H9 (cell line): ENCODE results near the gene GALNT9. TPM values are rescaled to one million over a fixed set of nuclear protein-coding genes. Genes with fewer than 3 reads are reported as not detected.

Experiments
- DNase-seq: peaks from one replicate; pipeline ENCODE4 v3.0.0-alpha.2; 2017
- H2AFZ ChIP-seq: one replicate; pipeline ENCODE4 v1.6.1; 2013; ENCODE audit warnings: mild to moderate bottlenecking, low read length, control low read depth, moderate library complexity
- H2AK5ac ChIP-seq: 2 replicates; pipeline ENCODE4 v1.6.1; 2013; ENCODE audit warnings: low read length, control low read depth, mixed read lengths; ENCODE audit not compliant: insufficient read length
- H2BK120ac ChIP-seq: one replicate; pipeline ENCODE4 v1.6.1; 2013; ENCODE audit warnings: low read depth, mild to moderate bottlenecking, low read length, control low read depth, inconsistent platforms; ENCODE audit not compliant: poor library complexity, severe bottlenecking
- H2BK12ac ChIP-seq: 2 replicates; pipeline ENCODE4 v1.6.1; 2013; ENCODE audit warnings: low read length, control low read depth, mixed read lengths, low read depth; ENCODE audit not compliant: insufficient read length
- H2BK15ac ChIP-seq: 2 replicates; pipeline ENCODE4 v1.6.1; 2013; ENCODE audit warnings: low read depth, low read length, control low read depth
- H2BK20ac ChIP-seq: one replicate; pipeline ENCODE4 v1.6.1; 2013; ENCODE audit warnings: low read depth, mild to moderate bottlenecking, low read length, control low read depth, inconsistent platforms; ENCODE audit not compliant: poor library complexity, severe bottlenecking
- H2BK5ac ChIP-seq: 2 replicates; pipeline ENCODE4 v1.6.1; 2013; ENCODE audit warnings: low read length, control low read depth, mixed read lengths; ENCODE audit not compliant: insufficient read length
- H3K14ac ChIP-seq: 2 replicates; pipeline ENCODE4 v1.6.1; 2013; ENCODE audit warnings: low read length, control low read depth; ENCODE audit not compliant: insufficient read depth
- H3K18ac ChIP-seq: 2 replicates; pipeline ENCODE4 v1.6.1; 2013; ENCODE audit warnings: low read depth, mild to moderate bottlenecking, mixed read lengths, low read length, control low read depth; ENCODE audit not compliant: insufficient read length
- H3K23ac ChIP-seq: 2 replicates; pipeline ENCODE4 v1.6.1; 2013; ENCODE audit warnings: low read length, control low read depth, mixed read lengths, low read depth; ENCODE audit not compliant: insufficient read length
- H3K23me2 ChIP-seq: 2 replicates; pipeline ENCODE4 v1.6.1; 2013; ENCODE audit warnings: low read depth, mild to moderate bottlenecking, mixed read lengths, low read length, control low read depth; ENCODE audit not compliant: insufficient read length, poor library complexity, severe bottlenecking
- H3K27ac ChIP-seq: 2 replicates; pipeline ENCODE4 v1.5.1; 2013; ENCODE audit warnings: low read length, control low read depth, mixed read lengths, low read depth; ENCODE audit not compliant: insufficient read length
- H3K27me3 ChIP-seq: 2 replicates; pipeline ENCODE4 v1.6.1; 2013; ENCODE audit warnings: low read length, control low read depth, inconsistent platforms; ENCODE audit not compliant: insufficient read depth
- H3K4ac ChIP-seq: 2 replicates; pipeline ENCODE4 v1.6.1; 2013; ENCODE audit warnings: low read depth, mild to moderate bottlenecking, control low read depth, inconsistent platforms, low read length, moderate library complexity
- H3K4me1 ChIP-seq: 2 replicates; pipeline ENCODE4 v1.6.1; 2013; ENCODE audit warnings: low read length, control low read depth, inconsistent platforms; ENCODE audit not compliant: insufficient read depth
- H3K4me2 ChIP-seq: 2 replicates; pipeline ENCODE4 v1.6.1; 2013; ENCODE audit warnings: low read length, control low read depth, mixed read lengths; ENCODE audit not compliant: insufficient read length, insufficient read depth
- H3K56ac ChIP-seq: 2 replicates; pipeline ENCODE4 v1.6.1; 2013; ENCODE audit warnings: low read depth, mild to moderate bottlenecking, mixed read lengths, low read length, control low read depth; ENCODE audit not compliant: insufficient read length
- H3K79me1 ChIP-seq: 2 replicates; pipeline ENCODE4 v1.6.1; 2013; ENCODE audit warnings: low read depth, mild to moderate bottlenecking, moderate library complexity, low read length, control low read depth, inconsistent platforms; ENCODE audit not compliant: insufficient read depth, poor library complexity, severe bottlenecking
- H3K79me2 ChIP-seq: 2 replicates; pipeline ENCODE4 v1.6.1; 2013; ENCODE audit warnings: low read length, control low read depth, inconsistent platforms; ENCODE audit not compliant: insufficient read depth
- H3K9ac ChIP-seq: 2 replicates; pipeline ENCODE4 v1.6.1; 2013; ENCODE audit warnings: low read length, control low read depth, mixed read lengths; ENCODE audit not compliant: insufficient read length; ENCODE audit errors: extremely low read depth
- H3K9me3 ChIP-seq: one replicate; pipeline ENCODE4 v1.6.1; 2013; ENCODE audit warnings: low read depth, low read length, inconsistent platforms; ENCODE audit not compliant: control insufficient read depth
- H3T11ph ChIP-seq: one replicate; pipeline ENCODE4 v1.6.1; 2013; ENCODE audit warnings: mild to moderate bottlenecking, low read length, control low read depth, inconsistent platforms
- H4K20me1 ChIP-seq: one replicate; pipeline ENCODE4 v1.6.1; 2013; ENCODE audit not compliant: control insufficient read depth, insufficient read length, insufficient read depth
- H4K5ac ChIP-seq: 2 replicates; pipeline ENCODE4 v1.6.1; 2013; ENCODE audit warnings: low read depth, mild to moderate bottlenecking, mixed read lengths, low read length, control low read depth; ENCODE audit not compliant: insufficient read length
- H4K8ac ChIP-seq: replicated peaks from 2 replicates; pipeline ENCODE4 v1.6.1; 2013; ENCODE audit warnings: low read length, control low read depth, mixed read lengths, low read depth; ENCODE audit not compliant: insufficient read length
- H4K91ac ChIP-seq: 2 replicates; pipeline ENCODE4 v1.6.1; 2013; ENCODE audit warnings: low read depth, mild to moderate bottlenecking, moderate library complexity, mixed read lengths, low read length, control low read depth; ENCODE audit not compliant: insufficient read length
- H3K27ac Mint-ChIP-seq, 3 experiments: 2 replicates in 2 of 3; 3 replicates in 1 of 3; pipeline ENCODE4 v1.8.0; 2020 to 2021; ENCODE audit warnings: mixed read lengths in 3 of 3, mild to moderate bottlenecking in 1 of 3, moderate library complexity in 1 of 3
- H3K27me3 Mint-ChIP-seq: 2 replicates; pipeline ENCODE4 v1.8.0; 2021; ENCODE audit warnings: low read depth, mild to moderate bottlenecking, moderate library complexity, mixed read lengths
- H3K36me3 Mint-ChIP-seq, 3 experiments: 2 replicates in 2 of 3; 3 replicates in 1 of 3; pipeline ENCODE4 v1.8.0; 2020 to 2021; ENCODE audit warnings: low read depth in 3 of 3, mixed read lengths in 3 of 3; ENCODE audit not compliant: insufficient read depth in 1 of 3
- H3K4me1 Mint-ChIP-seq, 2 experiments: 2 replicates each; pipeline ENCODE4 v1.8.0; 2020; ENCODE audit warnings: mixed read lengths in 2 of 2
- H3K4me3 Mint-ChIP-seq, 2 experiments: 2 replicates in 1 of 2; 3 replicates in 1 of 2; pipeline ENCODE4 v1.8.0; 2020 to 2021; ENCODE audit warnings: mild to moderate bottlenecking in 2 of 2, mixed read lengths in 2 of 2, moderate library complexity in 1 of 2
- H3K9me3 Mint-ChIP-seq, 2 experiments: 2 replicates in 1 of 2; 3 replicates in 1 of 2; pipeline ENCODE4 v1.8.0; 2020; ENCODE audit warnings: mild to moderate bottlenecking in 2 of 2, mixed read lengths in 2 of 2, moderate library complexity in 1 of 2
- WGBS: extraction: QIAGEN DNeasy Blood & Tissue Kit; methylation state at CpG from one replicate; pipeline ENCODE4 v1.1.7; 2013; ENCODE audit warnings: missing lambda C conversion rate, low lambda C conversion rate, mixed read lengths; ENCODE audit not compliant: insufficient read length; ENCODE audit errors: extremely low coverage; 5-methylcytosine and 5-hydroxymethylcytosine counted together
- total RNA-seq: library from RNA; stranded (reverse); gene quantifications from 2 replicates; pipeline ENCODE4 v1.2.1, GENCODE V29; 2021
- TF ChIP-seq, protein P1 (sequence below): fragments of 200-600 bp; sonication (generic); conservative IDR thresholded peaks from 3 replicates; pipeline ENCODE4 v1.8.0; 2021; ENCODE audit warnings: antibody characterized with exemption, mild to moderate bottlenecking

The GALNT9 gene
- total RNA-seq, 1 experiment from 2014 or later = 0.35 TPM

DNA sequence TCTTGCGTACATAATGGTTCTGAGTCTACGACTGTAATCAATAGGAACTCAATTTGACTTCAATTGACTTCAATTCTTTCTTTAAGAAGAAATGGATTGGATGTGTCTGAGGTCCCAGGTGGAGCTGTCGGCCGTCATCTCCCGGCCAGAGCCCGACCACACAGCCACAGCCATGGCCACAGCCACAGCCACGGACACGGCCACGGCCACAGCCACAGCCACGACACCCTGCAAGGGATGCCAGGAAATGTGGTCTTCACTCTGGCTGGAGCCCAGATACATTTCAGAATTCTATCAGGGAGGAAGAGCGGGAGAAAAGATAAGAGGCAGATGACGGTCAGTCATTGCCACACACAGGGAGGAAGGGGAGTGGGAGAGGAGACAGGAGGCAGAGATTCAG is 58.9 kb downstream of the GALNT9 start:
- peaks cover 5% of the 10 kb centered on the region for H4K20me1 ChIP-seq
- no peaks in the 10 kb centered on the region for H3K9me3 ChIP-seq
- no peak overlapping the region for H3K4ac ChIP-seq
- Mint-ChIP-seq H3K4me1 (peaks cover 12 to 20% of the 10 kb centered on the region in 2 experiments), H3K9me3 (no peaks in the 10 kb centered on the region), H3K27ac (no peak overlapping the region), H3K4me3 (no peak overlapping the region), H3K27me3 (peaks cover 40% of the 10 kb centered on the region), H3K36me3 (no peaks in the 10 kb centered on the region)
- no peak overlapping the region for H2BK20ac ChIP-seq
- H2AK5ac ChIP-seq = no peak overlapping the region
- H2BK15ac ChIP-seq = no peak overlapping the region
- no peak overlapping the region for H3K18ac ChIP-seq
- H3K4me2 ChIP-seq = no peak overlapping the region
- TF ChIP-seq, protein P1, sequence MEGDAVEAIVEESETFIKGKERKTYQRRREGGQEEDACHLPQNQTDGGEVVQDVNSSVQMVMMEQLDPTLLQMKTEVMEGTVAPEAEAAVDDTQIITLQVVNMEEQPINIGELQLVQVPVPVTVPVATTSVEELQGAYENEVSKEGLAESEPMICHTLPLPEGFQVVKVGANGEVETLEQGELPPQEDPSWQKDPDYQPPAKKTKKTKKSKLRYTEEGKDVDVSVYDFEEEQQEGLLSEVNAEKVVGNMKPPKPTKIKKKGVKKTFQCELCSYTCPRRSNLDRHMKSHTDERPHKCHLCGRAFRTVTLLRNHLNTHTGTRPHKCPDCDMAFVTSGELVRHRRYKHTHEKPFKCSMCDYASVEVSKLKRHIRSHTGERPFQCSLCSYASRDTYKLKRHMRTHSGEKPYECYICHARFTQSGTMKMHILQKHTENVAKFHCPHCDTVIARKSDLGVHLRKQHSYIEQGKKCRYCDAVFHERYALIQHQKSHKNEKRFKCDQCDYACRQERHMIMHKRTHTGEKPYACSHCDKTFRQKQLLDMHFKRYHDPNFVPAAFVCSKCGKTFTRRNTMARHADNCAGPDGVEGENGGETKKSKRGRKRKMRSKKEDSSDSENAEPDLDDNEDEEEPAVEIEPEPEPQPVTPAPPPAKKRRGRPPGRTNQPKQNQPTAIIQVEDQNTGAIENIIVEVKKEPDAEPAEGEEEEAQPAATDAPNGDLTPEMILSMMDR = no peak
- H4K8ac ChIP-seq = no peak overlapping the region
- whole genome bisulfite sequencing = no CpG with 5 or more reads among the region's 12 CpGs
- H3K27ac ChIP-seq = no peak overlapping the region
- no peaks in the 10 kb centered on the region for H3K79me1 ChIP-seq
- H3T11ph ChIP-seq = no peak overlapping the region
- no peak overlapping the region for H4K91ac ChIP-seq
- no peak for DNase-seq
- no peaks in the 10 kb centered on the region for H3K23me2 ChIP-seq
- no peak overlapping the region for H3K56ac ChIP-seq
- no peak overlapping the region for H2BK120ac ChIP-seq
- no peaks in the 10 kb centered on the region for H3K79me2 ChIP-seq
- H3K4me1 ChIP-seq = peaks cover 6% of the 10 kb centered on the region; the same call in 1 of the 2 replicates
- H3K14ac ChIP-seq = no peak overlapping the region
- no peak overlapping the region for H4K5ac ChIP-seq
- H3K9ac ChIP-seq = no peak overlapping the region
- H2AFZ ChIP-seq = no peak overlapping the region
- no peak overlapping the region for H3K23ac ChIP-seq
- H2BK12ac ChIP-seq = no peak overlapping the region
- no peak overlapping the region for H2BK5ac ChIP-seq
- H3K27me3 ChIP-seq = no peaks in the 10 kb centered on the region; the same call in 1 of the 2 replicates
